GF-D8 (cell line): ENCODE results near the gene KRTAP5-7.
"Not testable (repeated sequence)": the region's sequence is repeated elsewhere in the genome, so short reads cannot be mapped to it uniquely, and the experiment has no call there.

Source experiments
- DNase-seq: peaks from one replicate; lab custom pipeline; 2025; lab: John Stamatoyannopoulos, UW

KRTAP5-7 gene

GRCh38 chr11:71557257-71557656 lies 30.2 kb downstream of the KRTAP5-7 start:
- no peak for DNase-seq

- no peak for DNase-seq
Observed at GRCh38 chr11:71558996-71559395, 31.9 kb downstream of the KRTAP5-7 start.

- DNase-seq, result no peak
Observed at GRCh38 chr11:71562120-71562519, 35.1 kb downstream of the KRTAP5-7 start.

GRCh38 chr11:71563406-71563805 lies 36.3 kb downstream of the KRTAP5-7 start:
- no peak for DNase-seq

- no peak for DNase-seq
Observed at GRCh38 chr11:71564430-71564829, 37.4 kb downstream of the KRTAP5-7 start.

GRCh38 chr11:71565263-71565662 lies 38.2 kb downstream of the KRTAP5-7 start, which contains the start of gene KRTAP5-10:
KRTAP5-10 (plus strand) TSS chr11:71565563; CDS start chr11:71565588, 25 bp downstream.
- no peak for DNase-seq

GRCh38 chr11:71566081-71566620 lies 39.1 kb downstream of the KRTAP5-7 start:
- DNase-seq, result no peak

- not testable (repeated sequence) for DNase-seq
Observed at GRCh38 chr11:71566626-71567599, 39.8 kb downstream of the KRTAP5-7 start.

GRCh38 chr11:71567633-71568032 lies 40.6 kb downstream of the KRTAP5-7 start:
- DNase-seq, result not testable (repeated sequence)

GRCh38 chr11:71568704-71569349 lies 41.8 kb downstream of the KRTAP5-7 start:
- DNase-seq, result no peak

- not testable (repeated sequence) for DNase-seq
Observed at GRCh38 chr11:71571101-71571850, 44.2 kb downstream of the KRTAP5-7 start.

GRCh38 chr11:71572811-71573210 lies 45.7 kb downstream of the KRTAP5-7 start:
- DNase-seq, result no peak

- DNase-seq, result no peak
Observed at GRCh38 chr11:71574418-71574817, 47.4 kb downstream of the KRTAP5-7 start.

GRCh38 chr11:71575723-71576424 lies 48.8 kb downstream of the KRTAP5-7 start:
- no peak for DNase-seq

- DNase-seq, result not testable (repeated sequence)
Observed at GRCh38 chr11:71576688-71577465, 49.8 kb downstream of the KRTAP5-7 start.

GRCh38 chr11:71577469-71578004 lies 50.5 kb downstream of the KRTAP5-7 start:
- no peak for DNase-seq
